Gastroesophageal sphincter (tissue), 4 donors: ENCODE data around the gene ATP10A. TPM values are rescaled to one million over a fixed set of nuclear protein-coding genes. Genes with fewer than 3 reads are reported as not detected.

Experiments used
- ATAC-seq: fragments of 150-250 bp; one replicate; pipeline ENCODE4 v1.9.1; 2016; ENCODE audit warnings: mild to moderate bottlenecking, moderate library complexity
- H3K27ac ChIP-seq, 4 donors: fragments of 200-600 bp; sonication (generic) in 3 of 4; 1 replicate in 3 of 4; 2 replicates in 1 of 4; pipeline ENCODE4 v1.5.1; 2016 to 2019
- H3K27me3 ChIP-seq: fragments of 200-600 bp; sonication (generic); one replicate; pipeline ENCODE4 v1.5.1; 2019
- H3K36me3 ChIP-seq, 2 donors: fragments of 200-600 bp; sonication (generic); one replicate each; pipeline ENCODE4 v1.5.1; 2019; ENCODE audit warnings: control low read depth in 1 of 2
- H3K4me1 ChIP-seq, 3 donors: fragments of 200-600 bp; sonication (generic); 1 replicate in 2 of 3; 2 replicates in 1 of 3; pipeline ENCODE4 v1.5.1; 2016 to 2019; ENCODE audit warnings: control low read depth in 2 of 3
- H3K4me3 ChIP-seq, 2 donors: fragments of 200-600 bp; sonication (generic); one replicate each; pipeline ENCODE4 v1.5.1; 2019; ENCODE audit warnings: mild to moderate bottlenecking in 1 of 2, moderate library complexity in 1 of 2
- H3K9me3 ChIP-seq, 3 donors: fragments of 200-600 bp; sonication (generic); one replicate each; pipeline ENCODE4 v1.5.1; 2017 to 2019; ENCODE audit warnings: control low read depth in 2 of 3
- CTCF ChIP-seq, 4 experiments: fragments of 200-600 bp in 2 of 4; fragments of 450-650 bp in 2 of 4; sonication (generic) in 1 of 4; IDR thresholded peaks; one replicate each; pipeline ENCODE4 v1.5.1; 2017 to 2019; ENCODE audit warnings: antibody characterized with exemption in 4 of 4, mild to moderate bottlenecking in 2 of 4, moderate library complexity in 2 of 4
- EP300 ChIP-seq: sonication (generic); formaldehyde crosslinking; IDR thresholded peaks from one replicate; pipeline ENCODE4 v1.6.1; 2017; ENCODE audit warnings: antibody characterized with exemption, mild to moderate bottlenecking
- POLR2A ChIP-seq, 2 donors: fragments of 450-650 bp; IDR thresholded peaks; one replicate each; pipeline ENCODE4 v1.6.1; 2017; ENCODE audit warnings: antibody characterized with exemption in 2 of 2, mild to moderate bottlenecking in 2 of 2, moderate library complexity in 1 of 2
- POLR2AphosphoS5 ChIP-seq: sonication (generic); formaldehyde crosslinking; IDR thresholded peaks from one replicate; pipeline ENCODE4 v1.6.1; 2017; ENCODE audit warnings: antibody characterized with exemption
- WGBS, 2 donors: methylation state at CpG; one replicate each; pipeline ENCODE4 v1.1.5; 2018; ENCODE audit warnings: low coverage in 1 of 2; 5-methylcytosine and 5-hydroxymethylcytosine counted together
- total RNA-seq, 4 donors: library from RNA; depleted of rRNA; stranded (reverse); fragments of >200 nt; gene quantifications; one replicate each; pipeline ENCODE4 v1.1.0, GENCODE V29; 2016

ATP10A gene
- total RNA-seq, 4 donors from 2014 or later: 22.9 to 41.8 (median 24.6) TPM

- peaks cover 0 to 10% (median 0%) of the 10 kb centered on the region in 3 donors for H3K4me1 ChIP-seq
- no peaks in the 10 kb centered on the region for H3K27me3 ChIP-seq
- H3K9me3 ChIP-seq: no peaks in the 10 kb centered on the region
- H3K4me3 ChIP-seq: no peak overlapping the region
- WGBS, 2 donors: 90 to 92% methylated on average over 2 to 11 of the region's 19 CpGs
- H3K36me3 ChIP-seq: peaks cover 0 to 36% of the 10 kb centered on the region in 2 donors
- ATAC-seq: no peak
- TF ChIP-seq POLR2AphosphoS5: no peak
- no peak for TF ChIP-seq POLR2A (IDR thresholded peaks at IDR 0.05)
- no peak for TF ChIP-seq EP300
- no peak for TF ChIP-seq CTCF (IDR thresholded peaks at IDR 0.05)
- H3K27ac ChIP-seq: no peak overlapping the region
These were observed 161.2 kb downstream of the ATP10A start for GRCh38 chr15:25701721-25702465.

- TF ChIP-seq EP300 (no peak), POLR2AphosphoS5 (no peak), POLR2A (IDR thresholded peaks at IDR 0.05) (no peak), CTCF (IDR thresholded peaks at IDR 0.05) (no peak)
- no peaks in the 10 kb centered on the region for H3K9me3 ChIP-seq
- ATAC-seq: no peak
- peaks cover 0 to 14% (median 0%) of the 10 kb centered on the region in 3 donors for H3K4me1 ChIP-seq
- H3K4me3 ChIP-seq: no peak overlapping the region
- 86 to 95% methylated on average over 4 to 7 of the region's 7 CpGs for whole genome bisulfite sequencing, 2 donors
- no peak overlapping the region for H3K27ac ChIP-seq
- no peaks in the 10 kb centered on the region for H3K27me3 ChIP-seq
- peaks cover 0 to 42% of the 10 kb centered on the region in 2 donors for H3K36me3 ChIP-seq
These were observed 162.2 kb downstream of the ATP10A start for GRCh38 chr15:25700916-25701315.

GRCh38 chr15:25697586-25697985, 165.5 kb downstream of the ATP10A start:
- H3K27me3 ChIP-seq: no peaks in the 10 kb centered on the region
- ATAC-seq: no peak
- H3K9me3 ChIP-seq: no peaks in the 10 kb centered on the region
- H3K4me3 ChIP-seq: no peak overlapping the region
- H3K4me1 ChIP-seq: peaks cover 0 to 21% (median 3%) of the 10 kb centered on the region in 3 donors
- WGBS, 2 donors: 83 to 91% methylated on average over 1 of the region's 1 CpG
- no peak overlapping the region for H3K27ac ChIP-seq
- H3K36me3 ChIP-seq: peaks cover 0 to 62% of the 10 kb centered on the region in 2 donors
- TF ChIP-seq POLR2AphosphoS5: no peak
- no peak for TF ChIP-seq POLR2A (IDR thresholded peaks at IDR 0.05)
- TF ChIP-seq CTCF (IDR thresholded peaks at IDR 0.05): no peak
- no peak for TF ChIP-seq EP300

DNA sequence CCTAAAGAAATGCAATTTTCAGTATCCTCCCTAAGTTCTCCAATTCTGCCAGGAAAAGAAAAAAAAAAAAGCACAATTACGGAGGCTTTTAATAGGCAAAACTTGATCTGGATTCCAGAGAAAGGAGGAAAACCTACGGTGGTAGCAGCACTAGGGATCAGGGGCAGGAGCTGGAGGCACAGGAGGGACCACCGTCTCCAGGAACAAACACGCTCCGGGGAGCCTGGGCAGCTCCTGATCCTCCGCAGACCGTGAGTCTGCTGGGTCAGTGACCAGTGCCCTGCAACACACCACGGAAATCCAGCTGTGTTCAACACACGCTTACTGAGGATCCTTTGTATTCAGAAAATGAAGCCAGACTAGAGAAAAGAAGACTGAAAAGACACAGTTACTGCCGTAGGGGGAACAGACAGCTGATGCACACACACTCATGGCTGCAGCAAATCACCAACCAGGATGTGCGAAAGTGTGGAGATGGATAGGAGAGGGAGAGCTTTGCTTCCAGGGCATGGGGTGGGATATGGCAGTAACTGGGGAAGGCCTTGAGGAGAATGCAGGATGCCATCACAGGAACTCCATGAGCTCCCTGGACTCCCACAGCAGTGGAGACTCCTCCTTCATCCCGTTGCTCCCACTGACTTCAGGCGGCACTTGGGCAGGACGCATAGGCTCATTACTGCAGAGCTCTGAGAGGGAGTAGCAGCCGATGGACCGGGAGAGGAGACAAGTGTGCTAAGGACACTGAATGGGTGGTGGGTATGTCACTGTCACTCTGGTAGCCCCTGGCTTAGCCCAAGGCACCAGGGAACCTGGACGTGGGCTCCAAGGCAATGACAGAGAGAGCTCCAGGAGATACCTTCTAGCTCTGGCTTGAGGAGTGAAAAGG, 167.0 kb downstream of the ATP10A start:
- no peak for ATAC-seq
- Histone ChIP-seq H3K4me3 (no peak overlapping the region), H3K4me1 (peaks cover 0 to 33% (median 3%) of the 10 kb centered on the region in 3 donors), H3K27ac (no peak overlapping the region), H3K36me3 (peaks cover 0 to 57% of the 10 kb centered on the region in 2 donors), H3K9me3 (no peaks in the 10 kb centered on the region), H3K27me3 (no peaks in the 10 kb centered on the region)
- no peak for TF ChIP-seq POLR2AphosphoS5
- WGBS, 2 donors: 87 to 100% methylated on average over 1 to 11 of the region's 17 CpGs

GRCh38 chr15:25694823-25695312, 168.3 kb downstream of the ATP10A start:
- H3K4me1 ChIP-seq: peaks cover 0 to 34% (median 3%) of the 10 kb centered on the region in 3 donors
- no peak overlapping the region for H3K27ac ChIP-seq
- H3K27me3 ChIP-seq: no peaks in the 10 kb centered on the region
- 80 to 100% methylated on average over 1 of the region's 19 CpGs for WGBS, 2 donors
- ATAC-seq: no peak
- H3K36me3 ChIP-seq: peaks cover 0 to 54% of the 10 kb centered on the region in 2 donors
- no peak overlapping the region for H3K4me3 ChIP-seq
- no peak for TF ChIP-seq CTCF (IDR thresholded peaks at IDR 0.05)
- TF ChIP-seq POLR2AphosphoS5: no peak
- no peak for TF ChIP-seq POLR2A (IDR thresholded peaks at IDR 0.05)
- TF ChIP-seq EP300: no peak
- no peaks in the 10 kb centered on the region for H3K9me3 ChIP-seq
